AG04449 (cell line): ENCODE results near the gene SYT1.

Source experiments
- CTCF ChIA-PET: fragments of 350-600 bp; formaldehyde crosslinking; extraction: SDS; loops from one replicate; lab custom pipeline; 2021; ENCODE audit warnings: antibody characterized with exemption; lab: Yijun Ruan, JAX
- POLR2A ChIA-PET: fragments of 400-600, 350-600 bp; formaldehyde crosslinking; extraction: SDS; loops from one replicate; lab custom pipeline; 2020; ENCODE audit warnings: antibody characterized with exemption, inconsistent platforms; lab: Yijun Ruan, JAX
- DNase-seq: peaks from one replicate; pipeline ENCODE4 v3.0.0-alpha.2; 2010; ENCODE audit warnings: low read depth, low spot score
- H3K4me3 ChIP-seq: 2 replicates; pipeline ENCODE4 v1.5.1; 2011; ENCODE audit warnings: low read depth, mild to moderate bottlenecking, control low read depth, low read length
- CTCF ChIP-seq: IDR thresholded peaks from one replicate; pipeline ENCODE4 v1.5.1; 2011; ENCODE audit warnings: mild to moderate bottlenecking, moderate library complexity, low read length, control low read depth, inconsistent platforms; ENCODE audit not compliant: insufficient read depth; ENCODE audit errors: missing control alignments

SYT1 gene

GRCh38 chr12:78916845-78917480, 52.4 kb downstream of the SYT1 start:
- CTCF ChIA-PET = no interaction called here
- no peak overlapping the region for H3K4me3 ChIP-seq
- no peak for TF ChIP-seq CTCF
- DNase-seq = no peak
- POLR2A ChIA-PET = no interaction called here

GRCh38 chr12:78917513-78917912, 52.9 kb downstream of the SYT1 start:
- no peak for TF ChIP-seq CTCF
- CTCF ChIA-PET = no interaction called here
- POLR2A ChIA-PET = no interaction called here
- no peak overlapping the region for H3K4me3 ChIP-seq
- DNase-seq = no peak

GRCh38 chr12:78918268-78918667, 53.7 kb downstream of the SYT1 start:
- CTCF ChIA-PET = no interaction called here
- POLR2A ChIA-PET = no interaction called here

GRCh38 chr12:78928200-78929074, 63.9 kb downstream of the SYT1 start:
- no peak overlapping the region for H3K4me3 ChIP-seq
- no peak for TF ChIP-seq CTCF
- CTCF ChIA-PET = no interaction called here
- POLR2A ChIA-PET = no interaction called here
- DNase-seq = no peak

More at GRCh38 chr12:78918268-78918667, 53.7 kb downstream of the SYT1 start:
- no peak for DNase-seq
- no peak overlapping the region for H3K4me3 ChIP-seq
- TF ChIP-seq CTCF = no peak

GRCh38 chr12:78929075-78929418, 64.5 kb downstream of the SYT1 start:
- DNase-seq = no peak
- no peak overlapping the region for H3K4me3 ChIP-seq
- POLR2A ChIA-PET = no interaction called here
- CTCF ChIA-PET = no interaction called here
- TF ChIP-seq CTCF = no peak

- ChIA-PET POLR2A (no interaction called here), CTCF (no interaction called here)
- no peak for DNase-seq
- TF ChIP-seq CTCF = no peak
- no peak overlapping the region for H3K4me3 ChIP-seq
These were observed 67.0 kb downstream of the SYT1 start for GRCh38 chr12:78931466-78931990.
